Left lung (tissue), 10 donors: ENCODE data around the gene FAM118B. TPM values are rescaled to one million over a fixed set of nuclear protein-coding genes. Genes with fewer than 3 reads are reported as not detected.

Source experiments
- ATAC-seq: fragments of 200-7000 bp; cut with Tn5 transposase; one replicate; pipeline ENCODE4 v1.9.1; 2020; ENCODE audit warnings: moderate library complexity
- DNase-seq, 4 donors: peaks; one replicate each; pipeline ENCODE4 v3.0.0-alpha.2; 2013 to 2020
- H3K27ac ChIP-seq, 2 donors: fragments of 200-600 bp; sonication (generic) in 1 of 2; one replicate each; pipeline versions ENCODE4 v1.5.0 to v1.8.0; 2020 to 2021
- H3K27me3 ChIP-seq, 2 donors: fragments of 200-600 bp; sonication (generic) in 1 of 2; one replicate each; pipeline versions ENCODE4 v1.5.0 to v1.8.0; 2020 to 2021
- H3K36me3 ChIP-seq, 2 donors: fragments of 200-600 bp; sonication (generic) in 1 of 2; one replicate each; pipeline versions ENCODE4 v1.5.0 to v1.8.0; 2020 to 2021
- H3K4me1 ChIP-seq, 2 donors: fragments of 200-600 bp; one replicate each; pipeline ENCODE4 v1.8.0; 2021
- H3K4me3 ChIP-seq, 2 donors: fragments of 200-600 bp; sonication (generic) in 1 of 2; one replicate each; pipeline versions ENCODE4 v1.5.0 to v1.8.0; 2020 to 2021; ENCODE audit warnings: mild to moderate bottlenecking in 1 of 2
- H3K9me3 ChIP-seq, 2 donors: fragments of 200-600 bp; sonication (generic) in 1 of 2; one replicate each; pipeline versions ENCODE4 v1.5.0 to v1.8.0; 2020 to 2021
- CTCF ChIP-seq, 2 donors: fragments of 200-600 bp; sonication (generic) in 1 of 2; IDR thresholded peaks; one replicate each; pipeline versions ENCODE4 v1.5.0 to v1.8.0; 2021; ENCODE audit warnings: antibody characterized with exemption in 2 of 2
- intact Hi-C, 2 donors: fragments of 100-400 bp; cut with DNase I; formaldehyde crosslinking; loops; one replicate each; pipeline versions ENCODE4 v1.11.2 to v1.14.2; 2022
- polyA plus RNA-seq, 6 donors: library from polyadenylated mRNA; unstranded; fragments of 120-200 nt; gene quantifications; one replicate each; pipeline ENCODE4 v1.2.1, GENCODE V29; 2013; ENCODE audit not compliant: insufficient read length in 6 of 6
- total RNA-seq, 2 donors: library from RNA; stranded (reverse); fragmentation: NEBNext Ultra II Directional; extraction: Animal tissue kit (Norgen Biotek cat#: 25700); gene quantifications; one replicate each; pipeline ENCODE4 v1.2.1, GENCODE V29; 2021
- donor health status: DM: no; HTN: yes; CAD: no.
- donor health status: DM: no; HTN: no; CAD: no.

The FAM118B gene
- total and polyA plus RNA-seq, 8 donors: 23.7 to 34.9 (median 28.5) TPM

GRCh38 chr11:126231725-126232459, 20.3 kb downstream of the FAM118B start:
- Histone ChIP-seq H3K9me3 (no peaks in the 10 kb centered on the region), H3K36me3 (peaks cover 0 to 29% of the 10 kb centered on the region in 2 donors), H3K27ac (peak overlapping the region in 1 of 2 donors; percentile 8), H3K4me3 (no peak overlapping the region), H3K4me1 (peaks cover 0 to 7% of the 10 kb centered on the region in 2 donors), H3K27me3 (no peaks in the 10 kb centered on the region)
- intact Hi-C loops: no loop called here
- TF ChIP-seq CTCF (IDR thresholded peaks at IDR 0.05): no peak
- DNase-seq (peak in 2 of 4 donors; percentile 31 to 58), ATAC-seq (peak; percentile 92)

- no peak overlapping the region for H3K4me3 ChIP-seq
- intact Hi-C loops: no loop called here
- ATAC-seq: no peak
- peaks cover 0 to 7% of the 10 kb centered on the region in 2 donors for H3K4me1 ChIP-seq
- no peak overlapping the region for H3K27ac ChIP-seq
- H3K27me3 ChIP-seq: no peaks in the 10 kb centered on the region
- no peak for TF ChIP-seq CTCF (IDR thresholded peaks at IDR 0.05)
- H3K36me3 ChIP-seq: peaks cover 0 to 29% of the 10 kb centered on the region in 2 donors
- DNase-seq: no peak
- H3K9me3 ChIP-seq: no peaks in the 10 kb centered on the region
These were observed 21.1 kb downstream of the FAM118B start for GRCh38 chr11:126232683-126233082.

- Histone ChIP-seq H3K9me3 (no peaks in the 10 kb centered on the region), H3K4me1 (peaks cover 0 to 7% of the 10 kb centered on the region in 2 donors), H3K27ac (no peak overlapping the region), H3K4me3 (no peak overlapping the region), H3K27me3 (no peaks in the 10 kb centered on the region), H3K36me3 (peaks cover 0 to 35% of the 10 kb centered on the region in 2 donors)
- DNase-seq (no peak), ATAC-seq (no peak)
- no peak for TF ChIP-seq CTCF (IDR thresholded peaks at IDR 0.05)
- intact Hi-C loops: no loop called here
These were observed 21.8 kb downstream of the FAM118B start for GRCh38 chr11:126233391-126233790.

- Histone ChIP-seq H3K27ac (no peak overlapping the region), H3K4me1 (no peaks in the 10 kb centered on the region), H3K36me3 (peaks cover 0 to 58% of the 10 kb centered on the region in 2 donors), H3K4me3 (no peak overlapping the region), H3K27me3 (no peaks in the 10 kb centered on the region), H3K9me3 (no peaks in the 10 kb centered on the region)
- intact Hi-C loops: no loop called here
- DNase-seq: no peak
- no peak for TF ChIP-seq CTCF (IDR thresholded peaks at IDR 0.05)
- ATAC-seq: no peak
These were observed 35.1 kb downstream of the FAM118B start for GRCh38 chr11:126246636-126247035.

GRCh38 chr11:126253265-126253664, 41.7 kb downstream of the FAM118B start:
- Histone ChIP-seq H3K27me3 (no peaks in the 10 kb centered on the region), H3K4me1 (no peaks in the 10 kb centered on the region), H3K9me3 (no peaks in the 10 kb centered on the region), H3K4me3 (no peak overlapping the region), H3K36me3 (peaks cover 0 to 70% of the 10 kb centered on the region in 2 donors), H3K27ac (no peak overlapping the region)
- ATAC-seq (no peak), DNase-seq (no peak)
- TF ChIP-seq CTCF (IDR thresholded peaks at IDR 0.05): no peak
- intact Hi-C loops: no loop called here
